Breast epithelium (tissue), 4 donors: Measurements from ENCODE around the gene C9orf153. TPM values are rescaled to one million over a fixed set of nuclear protein-coding genes. Genes with fewer than 3 reads are reported as not detected.

Experiments
- DNase-seq, 2 donors: peaks; one replicate each; pipeline ENCODE4 v3.0.0-alpha.2; 2019; ENCODE audit warnings: low spot score in 2 of 2
- H3K27ac ChIP-seq, 2 donors: fragments of 200-600 bp; sonication (generic) in 1 of 2; one replicate each; pipeline ENCODE4 v1.5.1; 2016 to 2019; ENCODE audit warnings: mild to moderate bottlenecking in 1 of 2
- H3K27me3 ChIP-seq, 2 donors: fragments of 200-600 bp; sonication (generic) in 1 of 2; one replicate each; pipeline versions ENCODE4 v1.5.1 to v1.6.0; 2017 to 2019; ENCODE audit warnings: control low read depth in 1 of 2, mild to moderate bottlenecking in 1 of 2
- H3K36me3 ChIP-seq: fragments of 200-600 bp; one replicate; pipeline ENCODE4 v1.5.1; 2019
- H3K4me1 ChIP-seq, 2 donors: fragments of 200-600 bp; sonication (generic); one replicate each; pipeline ENCODE4 v1.5.1; 2016 to 2019; ENCODE audit warnings: control low read depth in 1 of 2
- H3K4me3 ChIP-seq, 3 donors: fragments of 200-600 bp; sonication (generic); 1 replicate in 2 of 3; 2 replicates in 1 of 3; pipeline ENCODE4 v1.5.1; 2016 to 2019; ENCODE audit warnings: mild to moderate bottlenecking in 3 of 3, moderate library complexity in 2 of 3
- H3K9me3 ChIP-seq, 2 donors: fragments of 200-600 bp; sonication (generic) in 1 of 2; one replicate each; pipeline ENCODE4 v1.5.1; 2016 to 2019; ENCODE audit warnings: control low read depth in 1 of 2
- CTCF ChIP-seq, 3 donors: fragments of 450-650 bp; IDR thresholded peaks; one replicate each; pipeline ENCODE4 v1.5.1; 2016 to 2017; ENCODE audit warnings: antibody characterized with exemption in 3 of 3, mild to moderate bottlenecking in 3 of 3, moderate library complexity in 3 of 3
- POLR2A ChIP-seq: fragments of 450-650 bp; IDR thresholded peaks from one replicate; pipeline ENCODE4 v1.6.1; 2016; ENCODE audit warnings: antibody characterized with exemption, mild to moderate bottlenecking, moderate library complexity
- POLR2AphosphoS5 ChIP-seq, 3 donors: sonication (generic); formaldehyde crosslinking; IDR thresholded peaks; one replicate each; pipeline ENCODE4 v1.6.1; 2017; ENCODE audit warnings: antibody characterized with exemption in 3 of 3
- intact Hi-C: fragments of 100-400 bp; cut with DNase I; formaldehyde crosslinking; loops from one replicate; pipeline ENCODE4 v1.15.1; 2023; ENCODE audit warnings: low total_unique reads
- total RNA-seq, 3 donors: library from RNA; depleted of rRNA; stranded (reverse); fragments of >200 nt; gene quantifications; one replicate each; pipeline ENCODE4 v1.1.0, GENCODE V29; 2016

The C9orf153 gene
- total RNA-seq, 3 donors from 2014 or later: 0.59 to 0.80 (median 0.66) TPM

- H3K27ac ChIP-seq: no peak overlapping the region
- TF ChIP-seq POLR2A (no peak), CTCF (IDR thresholded peaks at IDR 0.05) (no peak), POLR2AphosphoS5 (IDR thresholded peaks at IDR 0.05) (no peak)
- H3K4me1 ChIP-seq: no peaks in the 10 kb centered on the region
- intact Hi-C loops: no loop called here
- H3K36me3 ChIP-seq: no peaks in the 10 kb centered on the region
- H3K9me3 ChIP-seq: no peaks in the 10 kb centered on the region
- DNase-seq: no peak
- H3K4me3 ChIP-seq: no peak overlapping the region
- no peaks in the 10 kb centered on the region for H3K27me3 ChIP-seq
These were observed 12.8 kb upstream of the C9orf153 start for GRCh38 chr9:86272221-86272620.

GRCh38 chr9:86263876-86264275, 4.4 kb upstream of the C9orf153 start:
- Histone ChIP-seq H3K27me3 (no peaks in the 10 kb centered on the region), H3K4me3 (no peak overlapping the region), H3K36me3 (no peaks in the 10 kb centered on the region), H3K27ac (no peak overlapping the region), H3K9me3 (no peaks in the 10 kb centered on the region), H3K4me1 (no peaks in the 10 kb centered on the region)
- TF ChIP-seq POLR2A: no peak
- DNase-seq: no peak
- intact Hi-C loops: no loop called here

- Histone ChIP-seq H3K27ac (no peak overlapping the region), H3K4me3 (no peak overlapping the region), H3K36me3 (no peaks in the 10 kb centered on the region), H3K4me1 (no peaks in the 10 kb centered on the region), H3K27me3 (no peaks in the 10 kb centered on the region), H3K9me3 (no peaks in the 10 kb centered on the region)
- intact Hi-C loops: no loop called here
- TF ChIP-seq POLR2A: no peak
- no peak for DNase-seq
These were observed 3.0 kb upstream of the C9orf153 start for GRCh38 chr9:86262492-86262891.

GRCh38 chr9:86257391-86257790, 2.1 kb downstream of the C9orf153 start:
- Histone ChIP-seq H3K27me3 (no peaks in the 10 kb centered on the region), H3K27ac (no peak overlapping the region), H3K4me3 (no peak overlapping the region), H3K9me3 (peaks cover 3 to 13% of the 10 kb centered on the region in 2 donors), H3K36me3 (no peaks in the 10 kb centered on the region), H3K4me1 (no peaks in the 10 kb centered on the region)
- TF ChIP-seq CTCF (IDR thresholded peaks at IDR 0.05) (no peak), POLR2A (no peak), POLR2AphosphoS5 (IDR thresholded peaks at IDR 0.05) (no peak)
- no peak for DNase-seq
- intact Hi-C loops: no loop called here

GRCh38 chr9:86256653-86257052, 2.8 kb downstream of the C9orf153 start:
- Histone ChIP-seq H3K27me3 (no peaks in the 10 kb centered on the region), H3K9me3 (peaks cover 3 to 14% of the 10 kb centered on the region in 2 donors), H3K4me3 (no peak overlapping the region), H3K27ac (no peak overlapping the region), H3K36me3 (no peaks in the 10 kb centered on the region), H3K4me1 (no peaks in the 10 kb centered on the region)
- DNase-seq: no peak
- TF ChIP-seq POLR2A (no peak), CTCF (IDR thresholded peaks at IDR 0.05) (no peak), POLR2AphosphoS5 (IDR thresholded peaks at IDR 0.05) (no peak)
- intact Hi-C loops: no loop called here

GRCh38 chr9:86253577-86253976, 5.9 kb downstream of the C9orf153 start:
- no peaks in the 10 kb centered on the region for H3K4me1 ChIP-seq
- peaks cover 3 to 14% of the 10 kb centered on the region in 2 donors for H3K9me3 ChIP-seq
- no peak overlapping the region for H3K27ac ChIP-seq
- intact Hi-C loops: no loop called here
- H3K36me3 ChIP-seq: no peaks in the 10 kb centered on the region
- TF ChIP-seq POLR2A: no peak
- no peak for TF ChIP-seq POLR2AphosphoS5 (IDR thresholded peaks at IDR 0.05)
- no peak for TF ChIP-seq CTCF (IDR thresholded peaks at IDR 0.05)
- no peak overlapping the region for H3K4me3 ChIP-seq
- DNase-seq: no peak
- no peaks in the 10 kb centered on the region for H3K27me3 ChIP-seq
